Measurements from ENCODE around the gene NR3C2. TPM values are rescaled to one million over a fixed set of nuclear protein-coding genes. Genes with fewer than 3 reads are reported as not detected.

The NR3C2 gene
- total RNA-seq, 1 experiment from 2014 or later = 1.6 TPM

DNA sequence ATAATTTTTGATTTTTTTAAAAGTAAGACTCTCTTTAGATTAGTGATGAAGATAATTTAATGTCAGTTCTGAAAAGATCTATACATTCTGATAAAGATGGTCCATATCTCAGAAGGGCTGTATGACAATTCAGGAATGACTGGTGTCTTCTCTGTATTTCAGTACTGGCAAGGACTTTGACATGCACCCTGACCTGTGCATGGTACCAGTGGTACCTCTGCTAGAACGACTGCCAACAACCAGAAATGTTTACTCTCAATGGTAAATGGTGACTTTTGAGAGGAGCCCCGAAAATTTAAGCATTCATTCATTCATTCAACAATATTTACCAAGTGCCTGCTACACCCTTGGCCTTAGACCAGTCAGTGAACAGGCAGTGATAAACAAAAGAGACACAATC lies 4.8 kb downstream of the NR3C2 start:
- no peaks in the 10 kb centered on the region for H3K9me3 ChIP-seq (ENCODE audit: low read depth, low read length, poor library complexity, severe bottlenecking)
- peaks cover 4% of the 10 kb centered on the region for H3K27me3 ChIP-seq (replicated peaks; ENCODE audit: insufficient read depth, low read depth, low read length, poor library complexity)
- intact Hi-C loops (cut with micrococcal nuclease; ENCODE audit: unreplicated experiment) = no loop called here
- H3K4me1 ChIP-seq (ENCODE audit: insufficient read depth, low read length, poor library complexity, severe bottlenecking) = no peaks in the 10 kb centered on the region
- H3K36me3 ChIP-seq (ENCODE audit: insufficient read depth, low read length, poor library complexity, severe bottlenecking) = no peaks in the 10 kb centered on the region
- DNase-seq (ENCODE audit: low spot score) = no peak
- H3K4me3 ChIP-seq (ENCODE audit: low read depth, low read length, poor library complexity, severe bottlenecking) = no peak overlapping the region
- TF ChIP-seq, protein P1, sequence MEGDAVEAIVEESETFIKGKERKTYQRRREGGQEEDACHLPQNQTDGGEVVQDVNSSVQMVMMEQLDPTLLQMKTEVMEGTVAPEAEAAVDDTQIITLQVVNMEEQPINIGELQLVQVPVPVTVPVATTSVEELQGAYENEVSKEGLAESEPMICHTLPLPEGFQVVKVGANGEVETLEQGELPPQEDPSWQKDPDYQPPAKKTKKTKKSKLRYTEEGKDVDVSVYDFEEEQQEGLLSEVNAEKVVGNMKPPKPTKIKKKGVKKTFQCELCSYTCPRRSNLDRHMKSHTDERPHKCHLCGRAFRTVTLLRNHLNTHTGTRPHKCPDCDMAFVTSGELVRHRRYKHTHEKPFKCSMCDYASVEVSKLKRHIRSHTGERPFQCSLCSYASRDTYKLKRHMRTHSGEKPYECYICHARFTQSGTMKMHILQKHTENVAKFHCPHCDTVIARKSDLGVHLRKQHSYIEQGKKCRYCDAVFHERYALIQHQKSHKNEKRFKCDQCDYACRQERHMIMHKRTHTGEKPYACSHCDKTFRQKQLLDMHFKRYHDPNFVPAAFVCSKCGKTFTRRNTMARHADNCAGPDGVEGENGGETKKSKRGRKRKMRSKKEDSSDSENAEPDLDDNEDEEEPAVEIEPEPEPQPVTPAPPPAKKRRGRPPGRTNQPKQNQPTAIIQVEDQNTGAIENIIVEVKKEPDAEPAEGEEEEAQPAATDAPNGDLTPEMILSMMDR (conservative IDR thresholded peaks at IDR 0.05; ENCODE audit: low read depth, low read length) = no peak
- TF ChIP-seq EZH2 (IDR thresholded peaks at IDR 0.05; ENCODE audit: borderline replicate concordance, low read depth, low read length, poor library complexity, severe bottlenecking) = no peak
- no TSS peak for BruUV-seq (replicated peaks)
- no peak overlapping the region for H3K27ac ChIP-seq (ENCODE audit: low read depth, low read length, poor library complexity, severe bottlenecking)
- CTCF ChIA-PET = no interaction called here
- POLR2A ChIA-PET (ENCODE audit: low non-redundant PET) = no interaction called here

GRCh38 chr4:148436512-148436911 lies 5.7 kb downstream of the NR3C2 start:
- CTCF ChIA-PET = interaction anchor here (0.6 kb wide), 1 partner anchor 385 kb away, joined by 3 read pairs; no protein-coding TSS in a partner anchor
- POLR2A ChIA-PET (ENCODE audit: low non-redundant PET) = no interaction called here

DNA sequence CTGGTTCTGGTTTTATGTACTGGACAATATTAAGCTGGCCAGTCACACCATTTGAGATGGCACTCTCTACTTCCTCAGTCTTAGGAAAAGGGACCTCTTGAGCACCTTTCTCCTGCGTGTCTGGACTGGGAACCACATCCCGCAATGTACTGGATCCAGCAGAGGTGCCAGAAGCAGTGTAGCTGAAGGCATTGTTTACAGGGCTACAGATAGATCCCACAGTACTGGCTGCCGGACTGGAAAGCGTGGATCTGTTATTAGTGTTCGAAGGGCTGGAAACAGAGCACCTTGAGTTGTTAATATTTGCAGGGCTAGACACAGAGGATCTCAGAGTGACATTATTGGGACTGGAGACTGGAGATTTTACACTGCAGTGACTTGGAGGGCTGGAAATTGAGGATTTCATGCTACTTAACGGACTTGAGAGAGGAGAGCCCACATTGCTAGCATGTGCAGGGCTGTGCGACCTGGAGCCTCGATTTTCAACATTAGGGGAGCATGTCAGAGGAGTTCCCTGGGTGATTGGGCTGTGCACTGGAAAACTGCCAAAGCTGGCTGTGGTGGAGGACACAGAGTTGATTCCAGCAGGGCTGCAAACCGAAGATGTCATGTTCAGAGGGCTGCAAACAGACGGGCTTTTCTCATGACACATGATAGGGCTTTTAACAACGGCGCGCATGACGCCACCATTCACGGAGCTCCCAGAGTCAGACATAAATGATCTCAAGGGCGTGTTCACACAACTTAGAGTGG lies 6.4 kb downstream of the NR3C2 start:
- H3K27ac ChIP-seq (ENCODE audit: low read depth, low read length, poor library complexity, severe bottlenecking) = no peak overlapping the region
- ChIA-PET CTCF (no interaction called here), POLR2A (ENCODE audit: low non-redundant PET) (no interaction called here)
- no peaks in the 10 kb centered on the region for H3K9me3 ChIP-seq (ENCODE audit: low read depth, low read length, poor library complexity, severe bottlenecking)
- H3K4me1 ChIP-seq (ENCODE audit: insufficient read depth, low read length, poor library complexity, severe bottlenecking) = no peaks in the 10 kb centered on the region
- TF ChIP-seq, protein P1 (conservative IDR thresholded peaks at IDR 0.05; ENCODE audit: low read depth, low read length) = no peak
- no peak for TF ChIP-seq EZH2 (IDR thresholded peaks at IDR 0.05; ENCODE audit: borderline replicate concordance, low read depth, low read length, poor library complexity, severe bottlenecking)
- DNase-seq (ENCODE audit: low spot score) = no peak
- H3K27me3 ChIP-seq (replicated peaks; ENCODE audit: insufficient read depth, low read depth, low read length, poor library complexity) = peaks cover 4% of the 10 kb centered on the region
- no peak overlapping the region for H3K4me3 ChIP-seq (ENCODE audit: low read depth, low read length, poor library complexity, severe bottlenecking)
- no TSS peak for BruUV-seq (replicated peaks)
- intact Hi-C loops (cut with micrococcal nuclease; ENCODE audit: unreplicated experiment) = no loop called here
- no peaks in the 10 kb centered on the region for H3K36me3 ChIP-seq (ENCODE audit: insufficient read depth, low read length, poor library complexity, severe bottlenecking)

More at GRCh38 chr4:148436512-148436911, 5.7 kb downstream of the NR3C2 start:
- Histone ChIP-seq H3K27ac (ENCODE audit: low read depth, low read length, poor library complexity, severe bottlenecking) (no peak overlapping the region), H3K4me1 (ENCODE audit: insufficient read depth, low read length, poor library complexity, severe bottlenecking) (no peaks in the 10 kb centered on the region), H3K27me3 (replicated peaks; ENCODE audit: insufficient read depth, low read depth, low read length, poor library complexity) (peaks cover 4% of the 10 kb centered on the region), H3K9me3 (ENCODE audit: low read depth, low read length, poor library complexity, severe bottlenecking) (no peaks in the 10 kb centered on the region), H3K4me3 (ENCODE audit: low read depth, low read length, poor library complexity, severe bottlenecking) (no peak overlapping the region), H3K36me3 (ENCODE audit: insufficient read depth, low read length, poor library complexity, severe bottlenecking) (no peaks in the 10 kb centered on the region)
- DNase-seq (ENCODE audit: low spot score) = no peak
- no TSS peak for BruUV-seq (replicated peaks)
- intact Hi-C loops (cut with micrococcal nuclease; ENCODE audit: unreplicated experiment) = no loop called here
- TF ChIP-seq, protein P1 (conservative IDR thresholded peaks at IDR 0.05; ENCODE audit: low read depth, low read length) = no peak
- TF ChIP-seq EZH2 (IDR thresholded peaks at IDR 0.05; ENCODE audit: borderline replicate concordance, low read depth, low read length, poor library complexity, severe bottlenecking) = no peak

All from A673 (cell line).